OCI-LY3 (cell line): ENCODE results near the gene NSMCE4A.

Experiments used
- H2AFZ ChIP-seq: fragments of 200-600, 300-600 bp; shearing (Covaris generic); 2 replicates; pipeline ENCODE4 v1.6.0; 2014; ENCODE audit warnings: antibody characterized with exemption, low read depth, low read length
- H3K27ac ChIP-seq: fragments of 200-600, 300-600 bp; sonication (generic); 2 replicates; pipeline ENCODE4 v1.5.1; 2014; ENCODE audit warnings: mild to moderate bottlenecking, low read length, moderate library complexity, mixed read lengths
- H3K27me3 ChIP-seq: fragments of 200-600, 300-600 bp; sonication (generic); 2 replicates; pipeline ENCODE4 v1.6.1; 2014; ENCODE audit warnings: low read depth, low read length, mixed read lengths
- H3K36me3 ChIP-seq: fragments of 200-600, 300-600 bp; sonication (generic); replicated peaks from 2 replicates; pipeline ENCODE3; 2014; ENCODE audit warnings: low read depth, low read length, mixed read lengths
- H3K4me1 ChIP-seq: fragments of 300-600, 200-600 bp; sonication (generic); 2 replicates; pipeline ENCODE4 v1.6.1; 2014; ENCODE audit warnings: low read length, mixed read lengths
- H3K4me2 ChIP-seq: fragments of 200-600, 300-600 bp; sonication (generic); 2 replicates; pipeline ENCODE4 v1.6.1; 2014; ENCODE audit warnings: low read length, mixed read lengths
- H3K4me3 ChIP-seq: fragments of 300-600, 200-600 bp; sonication (generic); 2 replicates; pipeline ENCODE4 v1.5.1; 2014; ENCODE audit warnings: antibody characterized with exemption, mild to moderate bottlenecking, low read length, moderate library complexity
- H3K79me2 ChIP-seq: fragments of 300-600, 200-600 bp; shearing (Covaris generic); 2 replicates; pipeline ENCODE4 v1.6.1; 2014; ENCODE audit warnings: mild to moderate bottlenecking, low read length, mixed read lengths
- H3K9ac ChIP-seq: fragments of 300-600, 200-600 bp; shearing (Covaris generic); 2 replicates; pipeline ENCODE4 v1.6.0; 2014; ENCODE audit warnings: mild to moderate bottlenecking, low read length, moderate library complexity
- H3K9me3 ChIP-seq: fragments of 200-600, 300-600 bp; shearing (Covaris generic); 2 replicates; pipeline ENCODE4 v1.6.1; 2014; ENCODE audit warnings: low read length, mixed read lengths; ENCODE audit not compliant: insufficient read depth
- H4K20me1 ChIP-seq: fragments of 200-600, 300-600 bp; sonication (generic); 2 replicates; pipeline ENCODE4 v1.6.1; 2016; ENCODE audit warnings: low read length, mixed read lengths; ENCODE audit not compliant: insufficient read depth
- EZH2phosphoT487 ChIP-seq: fragments of 200-600 bp; shearing (Covaris generic); IDR thresholded peaks from 2 replicates; pipeline ENCODE4 v1.6.1; 2018; ENCODE audit warnings: antibody characterized with exemption, mixed run types, low read depth
- TF ChIP-seq, protein P1 (sequence below): fragments of 200-600, 300-600 bp; sonication (generic); IDR thresholded peaks from 2 replicates; pipeline ENCODE4 v1.5.1; 2014; ENCODE audit warnings: antibody characterized with exemption, low read length, low read depth

Gene NSMCE4A

DNA sequence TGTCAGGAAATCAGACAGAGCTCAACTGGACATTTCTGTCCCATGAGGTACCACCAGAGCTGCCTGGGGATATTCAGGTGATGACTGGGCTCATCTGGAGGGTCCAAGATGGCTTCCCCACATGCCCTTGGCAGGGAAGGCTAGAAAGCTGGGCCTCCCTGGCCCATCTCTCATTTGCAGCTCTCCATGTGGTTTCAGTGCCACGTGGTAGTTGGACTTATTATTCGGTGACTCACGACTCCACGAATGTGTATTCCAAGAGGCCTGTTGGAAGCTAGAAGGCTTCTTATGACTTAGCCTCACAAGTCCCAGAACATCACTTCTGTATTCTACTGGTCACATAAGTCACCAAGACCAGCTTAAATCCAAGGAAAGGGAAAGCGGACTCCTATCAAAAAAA lies 22.8 kb downstream of the NSMCE4A start:
- Histone ChIP-seq H3K4me1 (no peaks in the 10 kb centered on the region), H3K9me3 (no peaks in the 10 kb centered on the region), H3K79me2 (no peaks in the 10 kb centered on the region), H3K27ac (no peak overlapping the region), H3K4me2 (no peak overlapping the region), H3K27me3 (no peaks in the 10 kb centered on the region), H3K9ac (no peak overlapping the region), H4K20me1 (no peaks in the 10 kb centered on the region), H3K4me3 (no peak overlapping the region), H3K36me3 (peaks cover 3% of the 10 kb centered on the region), H2AFZ (no peak overlapping the region)
- TF ChIP-seq EZH2phosphoT487 = no peak
- TF ChIP-seq, protein P1, sequence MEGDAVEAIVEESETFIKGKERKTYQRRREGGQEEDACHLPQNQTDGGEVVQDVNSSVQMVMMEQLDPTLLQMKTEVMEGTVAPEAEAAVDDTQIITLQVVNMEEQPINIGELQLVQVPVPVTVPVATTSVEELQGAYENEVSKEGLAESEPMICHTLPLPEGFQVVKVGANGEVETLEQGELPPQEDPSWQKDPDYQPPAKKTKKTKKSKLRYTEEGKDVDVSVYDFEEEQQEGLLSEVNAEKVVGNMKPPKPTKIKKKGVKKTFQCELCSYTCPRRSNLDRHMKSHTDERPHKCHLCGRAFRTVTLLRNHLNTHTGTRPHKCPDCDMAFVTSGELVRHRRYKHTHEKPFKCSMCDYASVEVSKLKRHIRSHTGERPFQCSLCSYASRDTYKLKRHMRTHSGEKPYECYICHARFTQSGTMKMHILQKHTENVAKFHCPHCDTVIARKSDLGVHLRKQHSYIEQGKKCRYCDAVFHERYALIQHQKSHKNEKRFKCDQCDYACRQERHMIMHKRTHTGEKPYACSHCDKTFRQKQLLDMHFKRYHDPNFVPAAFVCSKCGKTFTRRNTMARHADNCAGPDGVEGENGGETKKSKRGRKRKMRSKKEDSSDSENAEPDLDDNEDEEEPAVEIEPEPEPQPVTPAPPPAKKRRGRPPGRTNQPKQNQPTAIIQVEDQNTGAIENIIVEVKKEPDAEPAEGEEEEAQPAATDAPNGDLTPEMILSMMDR = no peak

DNA sequence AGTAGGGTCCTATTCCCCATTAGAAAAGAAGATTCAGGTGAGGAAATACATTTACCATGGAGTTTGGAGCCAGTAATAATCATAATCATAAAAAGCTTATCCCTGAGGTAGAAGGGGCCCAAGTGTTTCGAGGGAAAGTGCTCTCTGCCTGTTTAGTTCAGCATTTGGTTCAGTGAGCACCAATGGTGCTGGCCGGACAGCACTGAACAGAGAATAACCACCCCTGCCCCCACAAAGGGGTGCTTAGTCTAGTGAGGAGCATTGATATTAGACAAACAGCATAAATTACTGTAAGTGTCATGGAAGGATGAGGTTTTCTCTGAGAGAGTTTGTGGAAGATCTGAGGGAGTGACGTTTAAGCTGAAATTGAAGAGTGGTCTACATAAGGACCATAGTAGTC lies 25.6 kb downstream of the NSMCE4A start:
- no peaks in the 10 kb centered on the region for H3K9me3 ChIP-seq
- no peaks in the 10 kb centered on the region for H3K79me2 ChIP-seq
- H3K27ac ChIP-seq = no peak overlapping the region
- no peaks in the 10 kb centered on the region for H3K4me1 ChIP-seq
- no peak overlapping the region for H3K4me3 ChIP-seq
- H3K27me3 ChIP-seq = no peaks in the 10 kb centered on the region
- H3K9ac ChIP-seq = no peak overlapping the region
- TF ChIP-seq, protein P1 = no peak
- TF ChIP-seq EZH2phosphoT487 = no peak
- H4K20me1 ChIP-seq = no peaks in the 10 kb centered on the region
- H3K4me2 ChIP-seq = no peak overlapping the region
- H2AFZ ChIP-seq = no peak overlapping the region
- no peaks in the 10 kb centered on the region for H3K36me3 ChIP-seq

DNA sequence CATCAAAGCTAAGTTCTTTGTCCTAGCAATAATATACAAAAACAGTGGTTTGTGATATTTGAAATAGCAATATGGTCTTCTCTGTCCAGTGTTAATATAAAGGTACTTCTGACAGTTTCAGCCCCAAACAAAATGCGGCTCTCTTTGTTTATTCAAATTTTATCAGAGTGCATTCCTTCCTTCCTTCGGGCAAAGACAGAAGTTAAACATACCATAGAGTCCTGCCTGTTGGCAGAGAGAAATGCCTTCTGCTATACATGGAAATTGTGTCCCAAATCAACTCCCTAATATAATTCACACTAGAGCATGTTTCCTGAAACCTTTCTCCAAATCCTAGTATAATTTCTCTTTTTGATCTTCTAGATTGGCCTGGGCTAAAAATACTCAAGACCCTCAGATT lies 26.0 kb downstream of the NSMCE4A start:
- H3K79me2 ChIP-seq = no peaks in the 10 kb centered on the region
- no peaks in the 10 kb centered on the region for H4K20me1 ChIP-seq
- H3K27ac ChIP-seq = no peak overlapping the region
- no peaks in the 10 kb centered on the region for H3K9me3 ChIP-seq
- H3K9ac ChIP-seq = no peak overlapping the region
- no peak overlapping the region for H3K4me3 ChIP-seq
- H2AFZ ChIP-seq = no peak overlapping the region
- TF ChIP-seq EZH2phosphoT487 = no peak
- TF ChIP-seq, protein P1 = no peak
- no peak overlapping the region for H3K4me2 ChIP-seq
- no peaks in the 10 kb centered on the region for H3K27me3 ChIP-seq
- H3K36me3 ChIP-seq = no peaks in the 10 kb centered on the region
- no peaks in the 10 kb centered on the region for H3K4me1 ChIP-seq

DNA sequence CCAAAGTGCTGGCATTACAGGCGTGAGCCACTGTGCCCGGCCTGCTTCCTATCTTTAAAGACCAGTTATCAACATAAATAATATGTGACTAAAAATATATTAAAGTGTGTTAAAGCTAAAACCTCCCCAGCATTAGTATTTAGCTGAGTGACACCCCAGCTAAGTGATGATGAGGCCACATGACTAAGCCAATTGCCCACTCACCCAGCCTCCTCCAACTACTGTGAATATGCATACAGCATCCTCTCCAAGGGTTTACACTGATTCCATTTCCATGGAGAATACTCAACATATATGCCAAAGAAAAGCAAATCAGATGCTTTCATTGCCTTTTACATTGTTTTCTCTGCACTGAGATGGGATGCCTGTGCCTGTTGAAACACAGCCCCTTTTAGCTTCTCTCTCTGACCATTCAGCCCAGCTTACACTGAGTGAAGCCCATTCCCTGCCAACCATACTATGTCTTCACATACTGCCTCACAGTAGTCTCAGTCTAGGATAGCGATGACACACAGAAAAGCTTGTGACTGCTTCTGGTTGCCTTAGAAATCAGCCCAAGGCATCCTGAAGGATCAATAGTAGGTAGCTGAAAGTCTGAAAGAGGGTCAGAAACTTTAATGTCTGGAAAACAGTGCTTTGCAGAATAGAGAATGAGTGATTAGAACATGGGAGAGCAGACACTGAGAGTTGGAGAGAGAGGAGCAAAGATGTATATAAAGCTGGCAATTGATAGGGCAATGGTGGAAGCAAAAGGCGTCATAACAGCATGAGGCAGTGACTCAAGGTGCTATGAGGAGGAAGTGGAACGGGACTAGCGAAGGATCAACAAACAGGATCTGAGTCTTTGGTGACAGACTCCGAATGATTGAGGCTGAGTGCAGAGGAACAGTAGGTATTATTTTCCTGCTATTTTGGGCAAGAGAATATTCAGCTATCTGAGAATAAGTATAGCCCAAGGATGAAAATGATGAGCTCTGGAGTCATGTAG lies 27.4 kb downstream of the NSMCE4A start:
- H3K4me1 ChIP-seq = no peaks in the 10 kb centered on the region
- H2AFZ ChIP-seq = no peak overlapping the region
- no peaks in the 10 kb centered on the region for H3K9me3 ChIP-seq
- TF ChIP-seq, protein P1 = no peak
- no peak for TF ChIP-seq EZH2phosphoT487
- no peaks in the 10 kb centered on the region for H3K79me2 ChIP-seq
- H4K20me1 ChIP-seq = no peaks in the 10 kb centered on the region
- H3K36me3 ChIP-seq = no peaks in the 10 kb centered on the region
- H3K9ac ChIP-seq = no peak overlapping the region
- H3K27me3 ChIP-seq = no peaks in the 10 kb centered on the region
- no peak overlapping the region for H3K4me2 ChIP-seq
- no peak overlapping the region for H3K4me3 ChIP-seq
- no peak overlapping the region for H3K27ac ChIP-seq
